LNCaP clone FGC (cell line): Measurements from ENCODE around the gene FHIT.

Source experiments
- DNase-seq: peaks from one replicate; pipeline ENCODE4 v3.0.0-alpha.2; 2011; ENCODE audit warnings: low read depth
- H3K4me3 ChIP-seq: 2 replicates; pipeline ENCODE4 v1.5.1; 2011; ENCODE audit warnings: mild to moderate bottlenecking, low read depth, low read length, control low read depth
- CTCF ChIP-seq: IDR thresholded peaks from 2 replicates; pipeline ENCODE4 v1.5.1; 2012; ENCODE audit warnings: mild to moderate bottlenecking; ENCODE audit not compliant: control insufficient read depth, insufficient read depth; ENCODE audit errors: extremely low read depth

FHIT gene

GRCh38 chr3:60645801-60646200, 605.5 kb downstream of the FHIT start:
- H3K4me3 ChIP-seq, result no peak overlapping the region
- no peak for DNase-seq
- TF ChIP-seq CTCF, result no peak

DNA sequence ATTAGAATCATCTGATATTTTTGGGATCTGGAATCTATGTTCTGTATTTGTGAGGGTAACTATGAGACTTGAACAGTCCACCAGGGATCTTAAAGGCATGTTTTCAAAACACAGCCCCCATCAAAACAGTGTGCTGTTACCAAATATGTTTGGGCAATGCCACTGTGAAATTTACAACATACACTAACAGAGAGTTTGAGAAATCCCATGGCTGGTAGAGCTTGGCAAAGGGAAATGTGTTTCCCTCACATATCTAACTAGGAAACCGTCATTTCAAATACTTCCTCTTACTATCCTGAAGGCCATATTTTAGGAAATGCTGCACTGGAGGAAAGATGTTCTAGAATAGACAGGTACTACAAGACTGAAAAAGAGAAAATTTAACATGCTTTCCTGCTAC, 607.4 kb downstream of the FHIT start:
- no peak for DNase-seq
- H3K4me3 ChIP-seq, result no peak overlapping the region
- no peak for TF ChIP-seq CTCF

DNA sequence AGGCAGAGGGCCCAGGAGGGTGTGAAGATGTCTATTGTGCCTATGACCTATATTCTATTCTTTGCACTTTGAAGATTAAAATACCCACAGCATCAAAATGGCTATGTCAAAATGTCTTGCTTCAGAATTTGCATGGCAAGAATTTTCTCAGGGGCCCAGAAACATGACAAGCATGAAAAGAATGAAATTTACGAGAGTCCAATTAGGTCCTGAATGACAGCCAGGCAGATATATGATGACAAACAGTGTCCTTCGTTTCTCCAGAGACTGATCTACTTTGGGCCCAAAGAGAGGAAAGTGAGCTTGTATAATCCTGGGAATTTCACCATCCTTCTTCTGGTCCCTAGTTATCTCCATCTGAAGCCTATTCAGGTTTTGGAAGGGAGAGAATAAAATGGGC, 609.9 kb downstream of the FHIT start:
- no peak overlapping the region for H3K4me3 ChIP-seq
- DNase-seq, result no peak
- no peak for TF ChIP-seq CTCF

DNA sequence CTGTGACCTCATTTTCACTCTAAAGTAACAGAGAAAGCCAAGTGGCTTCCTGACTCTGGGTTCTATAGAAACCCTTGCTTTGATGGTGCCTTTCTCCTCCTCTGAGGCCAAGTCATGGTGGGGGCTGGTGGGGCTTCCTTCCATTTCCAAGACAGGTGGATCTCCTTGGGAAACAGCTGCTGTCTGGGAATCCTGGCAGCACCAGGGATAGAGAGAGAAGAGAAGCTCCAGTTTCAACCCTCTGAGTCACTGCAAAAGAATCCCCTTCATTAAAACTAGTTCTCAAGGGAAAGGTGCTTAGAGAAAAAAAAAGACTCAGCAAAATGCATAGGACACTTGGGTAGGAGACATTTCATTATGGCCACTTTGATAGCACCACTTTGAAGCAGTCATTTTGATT, 614.4 kb downstream of the FHIT start:
- DNase-seq, result no peak
- no peak overlapping the region for H3K4me3 ChIP-seq
- no peak for TF ChIP-seq CTCF

- no peak overlapping the region for H3K4me3 ChIP-seq
- DNase-seq, result no peak
Measured at GRCh38 chr3:60633644-60634043, 617.6 kb downstream of the FHIT start.

DNA sequence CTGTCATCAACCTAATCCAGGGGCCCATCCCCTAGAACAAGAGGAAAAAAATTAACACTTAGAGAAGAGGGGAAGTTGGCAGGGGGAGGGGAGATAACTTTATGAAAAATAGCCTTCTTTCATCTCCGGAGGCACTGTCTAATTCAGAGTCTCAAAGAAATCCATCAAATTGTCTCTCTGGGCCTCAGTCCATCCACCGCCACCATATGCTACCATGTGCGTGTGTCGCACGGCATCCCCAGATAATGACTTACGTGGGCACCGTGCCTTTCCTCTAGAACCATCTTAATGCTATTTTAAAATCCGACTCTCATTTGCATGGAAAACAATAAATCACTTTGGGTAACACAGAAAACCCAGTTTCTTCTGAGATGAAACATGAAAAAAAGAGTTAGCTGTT, 619.7 kb downstream of the FHIT start:
- H3K4me3 ChIP-seq, result no peak overlapping the region
- no peak for TF ChIP-seq CTCF
- DNase-seq, result no peak

More at GRCh38 chr3:60633644-60634043, 617.6 kb downstream of the FHIT start:
- no peak for TF ChIP-seq CTCF

DNA sequence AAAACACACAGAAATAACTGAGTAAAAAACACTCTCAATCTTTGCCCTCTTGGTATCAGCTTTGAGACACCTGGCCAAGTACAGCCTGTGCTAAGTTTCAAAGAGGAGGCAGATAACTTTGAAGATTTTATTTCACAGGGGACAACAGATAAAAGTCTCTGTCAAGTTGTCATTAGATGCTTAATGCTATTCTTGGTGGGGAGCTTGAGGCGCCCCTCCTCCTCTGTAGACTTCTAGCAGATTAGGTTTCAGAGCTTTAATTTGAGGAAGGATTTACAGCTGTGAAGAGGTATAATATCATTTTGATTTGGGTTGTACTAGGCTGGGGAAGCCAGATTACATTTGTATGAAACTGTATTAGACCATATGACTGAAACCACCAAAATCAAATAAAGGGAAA, 620.3 kb downstream of the FHIT start:
- DNase-seq, result no peak
- TF ChIP-seq CTCF, result no peak
- no peak overlapping the region for H3K4me3 ChIP-seq
